Gastrocnemius medialis (tissue), 4 donors: ENCODE measurements around the gene FBXL13.

Experiments
- CTCF ChIP-seq, 5 experiments: fragments of 450-650 bp in 3 of 5; fragments of 200-600 bp in 2 of 5; sonication (generic) in 2 of 5; IDR thresholded peaks in 4 of 5; conservative IDR thresholded peaks in 1 of 5; 1 replicate in 4 of 5; 2 replicates in 1 of 5; pipeline ENCODE4 v1.5.1; 2016 to 2019; ENCODE audit warnings: antibody characterized with exemption in 5 of 5, mild to moderate bottlenecking in 3 of 5, moderate library complexity in 3 of 5
- POLR2A ChIP-seq, 2 donors: fragments of 450-650 bp; IDR thresholded peaks; one replicate each; pipeline ENCODE4 v1.6.1; 2017; ENCODE audit warnings: antibody characterized with exemption in 2 of 2, mild to moderate bottlenecking in 2 of 2, moderate library complexity in 2 of 2

GRCh38 chr7:103082497-103082896 lies 7.9 kb upstream of the FBXL13 start:
- TF ChIP-seq CTCF (IDR thresholded peaks at IDR 0.05 in 4 of 5, conservative IDR thresholded peaks at IDR 0.05 in 1 of 5): no peak
- no peak for TF ChIP-seq POLR2A (IDR thresholded peaks at IDR 0.05)
